Left lobe of liver (tissue), 2 donors: ENCODE data around the gene SOX3. TPM values are rescaled to one million over a fixed set of nuclear protein-coding genes. Genes with fewer than 3 reads are reported as not detected.

Experiments used
- ATAC-seq: fragments of 200-7000 bp; cut with Tn5 transposase; one replicate; pipeline ENCODE4 v1.9.1; 2020; ENCODE audit warnings: mild to moderate bottlenecking, moderate library complexity
- DNase-seq: peaks from one replicate; pipeline ENCODE4 v3.0.0-alpha.2; 2020; ENCODE audit warnings: low spot score
- total RNA-seq: library from RNA; stranded (reverse); gene quantifications from one replicate; pipeline ENCODE4 v1.2.1, GENCODE V29; 2021
- donor health status: DM: no; HTN: no; CAD: no; lungs with moderate emphysema.
- donor health status: DM: no; HTN: yes; CAD: no.

SOX3 gene
- not detected for total RNA-seq

- no peak for ATAC-seq
- DNase-seq = no peak
Measured at GRCh38 chrX:140504371-140505324, at the start of gene SOX3. Gene SOX3, minus strand, starts transcription at chrX:140505069. Its CDS starts 9 bp downstream, at chrX:140505060.

- ATAC-seq (no peak), DNase-seq (no peak)
Measured at GRCh38 chrX:140548985-140549384, 44.1 kb upstream of the SOX3 start.

- DNase-seq = no peak
- ATAC-seq = no peak
Measured at GRCh38 chrX:140526171-140526570, 21.3 kb upstream of the SOX3 start.

GRCh38 chrX:140525448-140525847 is 20.6 kb upstream of the SOX3 start:
- ATAC-seq (no peak), DNase-seq (no peak)

- DNase-seq (no peak), ATAC-seq (no peak)
Measured at GRCh38 chrX:140524556-140524955, 19.7 kb upstream of the SOX3 start.

- ATAC-seq (no peak), DNase-seq (no peak)
Measured at GRCh38 chrX:140521393-140521792, 16.5 kb upstream of the SOX3 start.

GRCh38 chrX:140514554-140514953 is 9.7 kb upstream of the SOX3 start:
- ATAC-seq = no peak
- DNase-seq = no peak

- no peak for ATAC-seq
Measured at GRCh38 chrX:140510895-140511295, 6.0 kb upstream of the SOX3 start.

GRCh38 chrX:140510306-140510676 is 5.4 kb upstream of the SOX3 start:
- DNase-seq (no peak), ATAC-seq (no peak)

More at GRCh38 chrX:140510895-140511295, 6.0 kb upstream of the SOX3 start:
- DNase-seq = no peak

GRCh38 chrX:140509468-140510305 is 4.8 kb upstream of the SOX3 start:
- DNase-seq (no peak), ATAC-seq (no peak)

- ATAC-seq (no peak), DNase-seq (no peak)
Measured at GRCh38 chrX:140508958-140509357, 4.1 kb upstream of the SOX3 start.

- no peak for DNase-seq
- ATAC-seq = peak; percentile 28
Measured at GRCh38 chrX:140507982-140508305, 3.1 kb upstream of the SOX3 start.

GRCh38 chrX:140507223-140507981 is 2.5 kb upstream of the SOX3 start:
- ATAC-seq (no peak), DNase-seq (no peak)

GRCh38 chrX:140505421-140506337 is 810 bp upstream of the SOX3 start:
- ATAC-seq (no peak), DNase-seq (no peak)

GRCh38 chrX:140503714-140504351 is 1.0 kb downstream of the SOX3 start:
- ATAC-seq (peak; percentile 69), DNase-seq (no peak)

- no peak for ATAC-seq
- no peak for DNase-seq
Measured at GRCh38 chrX:140503238-140503601, 1.6 kb downstream of the SOX3 start.

- DNase-seq = no peak
- ATAC-seq = no peak
Measured at GRCh38 chrX:140502491-140503237, 2.2 kb downstream of the SOX3 start.

- ATAC-seq = no peak
- DNase-seq = no peak
Measured at GRCh38 chrX:140501940-140502468, 2.9 kb downstream of the SOX3 start.

- no peak for ATAC-seq
- DNase-seq = no peak
Measured at GRCh38 chrX:140501321-140501720, 3.5 kb downstream of the SOX3 start.
